Ovary (tissue), 9 donors: ENCODE measurements around the gene OPHN1. TPM values are rescaled to one million over a fixed set of nuclear protein-coding genes. Genes with fewer than 3 reads are reported as not detected.
A peak's percentile ranks its signal among the peaks of the same experiment; 100 is the strongest.

ENCODE experiments used
- DNase-seq, 5 donors: peaks; one replicate each; pipeline ENCODE4 v3.0.0-alpha.2; 2019 to 2020
- H3K27ac ChIP-seq, 2 donors: fragments of 200-600 bp; one replicate each; pipeline versions ENCODE4 v1.5.1 to v1.8.0; 2019 to 2022
- H3K27me3 ChIP-seq: fragments of 200-600 bp; one replicate; pipeline ENCODE4 v1.8.0; 2022
- H3K36me3 ChIP-seq: fragments of 200-600 bp; sonication (generic); one replicate; pipeline ENCODE4 v1.5.1; 2019
- H3K4me1 ChIP-seq: one replicate; pipeline ENCODE4 v1.8.1; 2013; ENCODE audit warnings: mild to moderate bottlenecking, moderate library complexity; ENCODE audit not compliant: insufficient read depth
- H3K4me3 ChIP-seq: fragments of 200-600 bp; sonication (generic); one replicate; pipeline ENCODE4 v1.5.1; 2017
- H3K9me3 ChIP-seq, 2 donors: fragments of 200-600 bp in 1 of 2; sonication (generic) in 1 of 2; one replicate each; pipeline versions ENCODE4 v1.5.1 to v1.8.1; 2013 to 2019; ENCODE audit warnings: mild to moderate bottlenecking in 1 of 2, moderate library complexity in 1 of 2
- EP300 ChIP-seq: sonication (generic); formaldehyde crosslinking; IDR thresholded peaks from one replicate; pipeline ENCODE4 v1.6.1; 2017; ENCODE audit warnings: antibody characterized with exemption
- POLR2A ChIP-seq: fragments of 450-650 bp; IDR thresholded peaks from one replicate; pipeline ENCODE4 v1.6.1; 2017; ENCODE audit warnings: antibody characterized with exemption, mild to moderate bottlenecking, moderate library complexity
- WGBS, 3 donors: extraction: QIAGEN DNeasy Blood & Tissue Kit in 1 of 3; methylation state at CpG; one replicate each; pipeline versions ENCODE4 v1.1.5 to v1.1.7; 2013 to 2017; 5-methylcytosine and 5-hydroxymethylcytosine counted together
- intact Hi-C, 4 donors: fragments of 100-400 bp; cut with DNase I; formaldehyde crosslinking; loops; one replicate each; pipeline versions ENCODE4 v1.11.0 to v1.15.1; 2022 to 2023
- polyA plus RNA-seq, 2 donors: library from polyadenylated mRNA; stranded (reverse); fragments of 200-250 nt in 1 of 2; fragments of 350-450 nt in 1 of 2; fragmentation: Illumina TruSeq in 1 of 2; extraction: RNeasy Lipid Tissue Mini Kit (QIAGEN cat#74804) in 1 of 2; gene quantifications; one replicate each; pipeline ENCODE4 v1.2.3, GENCODE V29; 2013 to 2014
- total RNA-seq, 7 donors: library from RNA; depleted of rRNA in 2 of 7; stranded (reverse); fragments of >200 nt in 2 of 7; fragmentation: NEBNext Ultra II Directional in 3 of 7; extraction: Animal tissue kit (Norgen Biotek cat#: 25700) in 3 of 7; gene quantifications; one replicate each; pipeline versions ENCODE4 v1.1.0 to v1.2.4, GENCODE V29; 2016 to 2023
- TF ChIP-seq, protein P1 (sequence below), 3 donors: fragments of 450-650 bp in 2 of 3; fragments of 200-600 bp in 1 of 3; IDR thresholded peaks; one replicate each; pipeline versions ENCODE4 v1.5.1 to v1.8.0; 2016 to 2022; ENCODE audit warnings: antibody characterized with exemption in 3 of 3, mild to moderate bottlenecking in 1 of 3
- donor health status: DM: no; HTN: no; CAD: no; lungs with moderate emphysema.
- donor health status: DM: no; HTN: no; CAD: no.
- donor health status: Bipolar disorder and iron deficiency.
- donor health status: DM: yes; HTN: yes; CAD: no.
- donor health status: DM: no; HTN: no; CAD: no.
- donor health status: DM: yes; HTN: yes; CAD: no.

The OPHN1 gene
- total and polyA plus RNA-seq, 9 donors, result 2.3 to 9.2 (median 6.9) TPM

DNA sequence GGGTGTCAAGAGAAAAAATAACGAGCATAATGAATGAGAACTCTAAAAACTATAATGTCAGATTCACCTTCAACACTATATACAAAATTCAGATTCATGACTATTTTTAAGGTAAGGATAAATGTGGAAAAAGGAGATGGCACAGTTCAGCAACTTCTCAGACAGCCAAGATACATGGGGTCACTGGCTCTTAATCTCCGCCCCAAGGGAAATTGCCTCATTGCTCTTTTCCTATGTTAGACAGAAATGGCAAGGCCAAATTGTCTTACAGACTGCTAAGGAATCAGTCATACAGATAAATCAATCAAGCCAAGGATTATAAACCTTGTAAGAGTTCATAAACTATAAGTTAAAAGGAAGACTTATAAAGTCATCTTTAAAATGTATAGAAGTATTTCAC lies 183.4 kb downstream of the OPHN1 start:
- WGBS, 3 donors, result 66 to 72% (median 70%) methylated on average over 2 of the region's 2 CpGs
- intact Hi-C loops, result no loop called here
- H3K27me3 ChIP-seq, result no peaks in the 10 kb centered on the region
- H3K4me3 ChIP-seq, result no peak overlapping the region
- no peaks in the 10 kb centered on the region for H3K9me3 ChIP-seq
- H3K36me3 ChIP-seq, result no peaks in the 10 kb centered on the region
- TF ChIP-seq, protein P1, sequence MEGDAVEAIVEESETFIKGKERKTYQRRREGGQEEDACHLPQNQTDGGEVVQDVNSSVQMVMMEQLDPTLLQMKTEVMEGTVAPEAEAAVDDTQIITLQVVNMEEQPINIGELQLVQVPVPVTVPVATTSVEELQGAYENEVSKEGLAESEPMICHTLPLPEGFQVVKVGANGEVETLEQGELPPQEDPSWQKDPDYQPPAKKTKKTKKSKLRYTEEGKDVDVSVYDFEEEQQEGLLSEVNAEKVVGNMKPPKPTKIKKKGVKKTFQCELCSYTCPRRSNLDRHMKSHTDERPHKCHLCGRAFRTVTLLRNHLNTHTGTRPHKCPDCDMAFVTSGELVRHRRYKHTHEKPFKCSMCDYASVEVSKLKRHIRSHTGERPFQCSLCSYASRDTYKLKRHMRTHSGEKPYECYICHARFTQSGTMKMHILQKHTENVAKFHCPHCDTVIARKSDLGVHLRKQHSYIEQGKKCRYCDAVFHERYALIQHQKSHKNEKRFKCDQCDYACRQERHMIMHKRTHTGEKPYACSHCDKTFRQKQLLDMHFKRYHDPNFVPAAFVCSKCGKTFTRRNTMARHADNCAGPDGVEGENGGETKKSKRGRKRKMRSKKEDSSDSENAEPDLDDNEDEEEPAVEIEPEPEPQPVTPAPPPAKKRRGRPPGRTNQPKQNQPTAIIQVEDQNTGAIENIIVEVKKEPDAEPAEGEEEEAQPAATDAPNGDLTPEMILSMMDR (IDR thresholded peaks at IDR 0.05), result no peak
- TF ChIP-seq EP300 (no peak), POLR2A (no peak)
- H3K4me1 ChIP-seq, result peaks cover 2% of the 10 kb centered on the region
- DNase-seq, result no peak
- no peak overlapping the region for H3K27ac ChIP-seq

DNA sequence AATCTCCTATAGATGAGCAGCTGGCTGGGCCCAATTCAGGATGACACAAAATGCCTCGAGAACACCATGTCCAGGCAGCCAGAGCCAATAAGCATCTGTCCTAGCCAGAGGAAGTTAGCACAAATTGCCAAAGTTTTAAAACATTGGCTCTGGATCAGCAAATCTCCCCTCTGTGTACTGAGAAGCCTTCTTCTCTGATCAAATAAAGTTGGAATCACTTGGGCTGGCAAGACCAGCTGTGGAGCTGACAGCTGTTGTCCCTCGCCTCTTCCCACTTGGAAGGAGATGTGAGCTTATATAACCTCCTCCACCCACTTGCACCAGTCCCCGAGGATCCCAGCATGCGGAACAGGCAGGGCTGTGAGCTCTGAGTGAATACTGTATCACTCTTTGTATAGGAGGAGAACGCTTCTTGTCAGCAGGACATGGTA lies 183.9 kb downstream of the OPHN1 start:
- 25 to 34% (median 31%) methylated on average over 5 of the region's 5 CpGs for WGBS, 3 donors
- H3K27me3 ChIP-seq, result no peaks in the 10 kb centered on the region
- no peak overlapping the region for H3K4me3 ChIP-seq
- no peaks in the 10 kb centered on the region for H3K9me3 ChIP-seq
- H3K36me3 ChIP-seq, result no peaks in the 10 kb centered on the region
- peak in 4 of 5 donors; percentile 14 to 45 (median 18) for DNase-seq
- TF ChIP-seq EP300 (no peak), POLR2A (no peak)
- TF ChIP-seq, protein P1 (IDR thresholded peaks at IDR 0.05), result no peak
- no peak overlapping the region for H3K27ac ChIP-seq
- intact Hi-C loops, result no loop called here
- peaks cover 2% of the 10 kb centered on the region for H3K4me1 ChIP-seq

DNA sequence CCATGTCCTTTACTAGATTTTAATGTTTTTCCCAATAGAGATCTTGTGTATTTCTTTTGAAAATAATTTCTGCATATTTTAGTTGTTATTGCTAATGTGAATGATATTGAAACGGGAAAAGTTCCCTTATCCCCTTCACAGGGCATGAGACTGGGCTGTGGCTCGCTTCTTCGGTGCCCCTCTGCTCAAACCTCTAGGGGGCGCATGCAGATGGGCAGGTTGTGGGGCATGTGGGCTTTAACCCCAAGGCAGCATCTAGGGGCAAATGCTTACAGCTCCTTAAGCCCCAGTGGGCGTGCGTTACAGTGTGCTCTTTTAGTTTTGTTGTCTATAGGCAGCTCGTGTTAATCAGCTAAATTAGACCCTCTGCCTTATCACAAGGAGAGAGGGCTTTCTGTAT lies 194.7 kb downstream of the OPHN1 start:
- H3K36me3 ChIP-seq, result no peaks in the 10 kb centered on the region
- no peaks in the 10 kb centered on the region for H3K9me3 ChIP-seq
- no peaks in the 10 kb centered on the region for H3K4me1 ChIP-seq
- intact Hi-C loops, result no loop called here
- H3K27me3 ChIP-seq, result no peaks in the 10 kb centered on the region
- DNase-seq, result no peak
- WGBS, 3 donors, result 63 to 70% (median 66%) methylated on average over 7 of the region's 7 CpGs
- TF ChIP-seq, protein P1 (IDR thresholded peaks at IDR 0.05), result no peak
- TF ChIP-seq EP300 (no peak), POLR2A (no peak)
- no peak overlapping the region for H3K27ac ChIP-seq
- no peak overlapping the region for H3K4me3 ChIP-seq

DNA sequence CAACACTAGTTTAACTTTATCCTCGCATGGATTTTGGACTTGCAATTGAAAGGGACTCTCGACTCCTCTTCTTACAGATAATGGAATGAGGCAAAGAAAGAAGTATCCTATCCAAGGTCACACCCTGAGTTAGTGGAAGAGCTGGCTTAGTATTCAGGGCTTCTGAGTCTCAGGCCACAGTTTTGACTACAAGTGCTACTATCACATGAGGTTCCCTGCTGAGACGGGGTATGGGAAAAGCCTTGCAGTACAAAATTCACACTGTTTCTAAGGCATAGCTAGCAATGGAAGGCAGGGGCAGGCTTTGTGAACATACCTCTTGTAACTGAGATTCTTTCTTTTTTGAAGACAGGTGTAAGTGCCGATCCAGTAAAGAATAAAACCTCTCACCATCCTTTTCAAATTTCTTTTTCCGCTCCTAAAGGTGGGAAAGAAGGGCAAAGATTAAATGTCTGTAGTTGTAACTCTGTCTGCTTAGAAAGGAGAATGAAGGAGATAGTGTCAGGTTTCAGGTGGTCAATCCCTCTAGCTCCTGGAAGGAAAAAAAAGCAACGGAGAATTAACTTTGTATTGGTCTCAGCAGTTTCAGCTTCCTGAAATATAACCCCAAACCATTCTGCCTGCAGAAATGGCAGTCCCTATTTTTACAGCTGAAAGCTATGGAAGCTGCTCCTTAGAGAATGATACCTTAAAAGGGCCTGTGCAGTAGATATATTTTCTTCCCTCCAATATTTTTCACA lies 199.0 kb downstream of the OPHN1 start:
- no peak for TF ChIP-seq EP300
- no peak for TF ChIP-seq POLR2A
- TF ChIP-seq, protein P1 (IDR thresholded peaks at IDR 0.05), result no peak
- Histone ChIP-seq H3K36me3 (no peaks in the 10 kb centered on the region), H3K27ac (no peak overlapping the region), H3K27me3 (no peaks in the 10 kb centered on the region), H3K4me1 (no peaks in the 10 kb centered on the region), H3K9me3 (no peaks in the 10 kb centered on the region), H3K4me3 (no peak overlapping the region)
- no peak for DNase-seq
- intact Hi-C loops, result no loop called here
- 64 to 71% (median 65%) methylated on average over 6 of the region's 6 CpGs for WGBS, 3 donors
